HG03108 (cell line): ENCODE data around the gene HTT-AS.

Experiments
- ATAC-seq: cut with Tn5 transposase; IDR thresholded peaks from one replicate; pipeline ENCODE4 v1.9.1; 2021; ENCODE audit warnings: moderate library complexity; ENCODE audit not compliant: unreplicated experiment

HTT-AS gene

GRCh38 chr4:3031357-3032082 lies 42.8 kb downstream of the HTT-AS start:
- ATAC-seq, result no peak

GRCh38 chr4:3030566-3031356 lies 43.6 kb downstream of the HTT-AS start:
- no peak for ATAC-seq

GRCh38 chr4:3029464-3029863 lies 44.9 kb downstream of the HTT-AS start:
- no peak for ATAC-seq

- no peak for ATAC-seq
These were observed 47.8 kb downstream of the HTT-AS start for GRCh38 chr4:3026540-3026939.

- no peak for ATAC-seq
These were observed 48.5 kb downstream of the HTT-AS start for GRCh38 chr4:3025881-3026280.

GRCh38 chr4:3022651-3023050 lies 51.7 kb downstream of the HTT-AS start:
- no peak for ATAC-seq

- ATAC-seq, result no peak
These were observed 52.2 kb downstream of the HTT-AS start for GRCh38 chr4:3022112-3022511.

- ATAC-seq, result no peak
These were observed 52.7 kb downstream of the HTT-AS start for GRCh38 chr4:3021627-3022026.

- no peak for ATAC-seq
These were observed 53.2 kb downstream of the HTT-AS start for GRCh38 chr4:3021127-3021526.

GRCh38 chr4:3019145-3019846 lies 55.0 kb downstream of the HTT-AS start:
- ATAC-seq, result no peak

GRCh38 chr4:3017504-3017903 lies 56.8 kb downstream of the HTT-AS start:
- no peak for ATAC-seq

- ATAC-seq, result no peak
These were observed 57.4 kb downstream of the HTT-AS start for GRCh38 chr4:3016961-3017360.

GRCh38 chr4:3013839-3014350 lies 60.4 kb downstream of the HTT-AS start:
- ATAC-seq, result peak; percentile 80
